HG03558 (cell line): ENCODE results near the gene LMBRD2.
"Not testable (repeated sequence)": the region's sequence is repeated elsewhere in the genome, so short reads cannot be mapped to it uniquely, and the experiment has no call there.

Experiments
- ATAC-seq: cut with Tn5 transposase; IDR thresholded peaks from one replicate; pipeline ENCODE4 v1.9.1; 2021; ENCODE audit warnings: moderate number of reproducible peaks; ENCODE audit not compliant: unreplicated experiment; ENCODE audit errors: extremely low read depth

The LMBRD2 gene

DNA sequence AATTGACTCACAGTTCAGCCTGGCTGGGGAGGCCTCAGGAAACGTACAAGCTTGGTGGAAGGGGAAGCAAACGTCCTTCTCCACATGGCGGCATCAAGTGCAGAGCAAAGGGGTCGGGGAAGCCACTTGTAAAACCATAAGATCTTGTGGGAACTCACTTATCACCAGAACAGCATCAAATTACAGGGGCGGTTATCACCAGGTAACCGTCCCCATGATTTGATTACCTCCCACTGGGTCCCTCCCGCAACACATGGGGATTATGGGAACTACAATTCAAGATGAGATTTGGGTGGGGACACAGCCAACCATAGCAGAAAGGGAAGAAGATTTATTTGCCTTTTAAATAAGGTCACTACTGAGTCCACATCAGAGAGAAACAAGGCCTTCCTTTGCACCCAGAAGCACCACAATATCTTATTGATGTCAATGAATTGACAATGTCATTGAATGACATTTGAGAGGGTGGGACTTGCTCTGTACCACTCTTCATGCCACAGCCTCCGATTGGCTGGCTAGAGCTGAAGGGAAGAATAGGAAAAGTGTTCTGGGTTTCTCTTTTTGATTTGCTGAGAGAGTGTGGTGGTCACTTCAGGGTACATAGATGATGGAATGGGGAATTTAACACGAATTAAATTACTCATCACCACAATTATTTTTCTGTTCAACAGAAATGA lies 11.3 kb upstream of the LMBRD2 start:
- no peak for ATAC-seq

DNA sequence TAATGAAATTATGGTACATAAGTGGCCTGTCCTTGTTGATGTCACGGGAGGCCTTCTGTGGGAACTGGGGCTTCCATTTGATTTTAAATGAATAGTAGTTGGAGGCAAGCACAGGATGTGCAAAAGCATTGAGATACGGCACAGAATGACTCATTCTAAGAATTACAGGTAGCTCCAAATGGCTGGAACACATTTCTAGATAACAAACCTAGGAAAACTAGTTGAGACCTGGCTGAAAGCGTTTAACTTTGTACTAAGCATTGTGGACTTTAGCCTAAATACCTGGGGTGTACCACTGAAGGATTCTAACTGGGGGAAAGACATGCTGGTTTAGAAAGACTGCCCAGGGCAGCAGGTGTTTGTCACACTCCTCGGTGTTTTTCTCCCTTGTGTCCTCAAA lies 9.7 kb upstream of the LMBRD2 start:
- no peak for ATAC-seq

DNA sequence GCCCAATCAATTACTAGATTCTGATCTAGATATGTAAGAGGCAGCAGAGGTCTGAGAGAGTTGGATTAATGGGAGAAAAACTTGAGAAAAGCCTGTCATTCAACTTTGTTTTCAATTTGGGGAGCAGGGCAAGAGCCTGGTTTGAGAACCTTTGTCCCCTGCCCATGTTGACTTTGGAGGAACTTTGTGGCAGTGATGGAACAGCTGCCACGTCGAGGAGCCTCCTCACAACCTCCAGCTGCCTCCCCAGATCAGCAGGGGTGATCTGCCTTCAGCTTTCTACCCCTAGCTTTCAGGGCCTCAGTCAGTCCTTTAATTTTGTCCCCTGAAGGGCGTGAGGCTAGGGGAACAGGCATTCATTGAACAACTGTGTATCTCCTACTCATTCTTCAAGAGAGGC lies 8.9 kb upstream of the LMBRD2 start:
- no peak for ATAC-seq

DNA sequence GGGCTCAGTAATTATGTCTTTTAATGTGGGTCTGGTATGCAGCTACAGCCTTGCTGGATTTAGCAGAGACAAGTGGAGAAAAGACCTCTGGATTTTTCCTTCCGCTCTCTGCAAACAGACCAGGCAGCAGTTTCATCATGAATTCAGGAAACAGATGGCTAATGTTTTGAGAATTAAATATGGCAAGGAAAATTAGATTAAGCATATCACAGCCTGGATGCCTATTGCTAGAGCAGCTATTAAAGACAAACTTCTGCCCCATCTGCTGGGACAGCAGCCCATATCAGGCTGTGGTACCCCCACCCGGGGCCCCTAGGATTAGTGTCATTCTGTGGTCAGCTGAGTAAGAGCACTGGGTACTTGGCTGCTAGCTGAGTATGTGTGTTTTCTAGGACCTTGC lies 6.5 kb upstream of the LMBRD2 start:
- no peak for ATAC-seq

DNA sequence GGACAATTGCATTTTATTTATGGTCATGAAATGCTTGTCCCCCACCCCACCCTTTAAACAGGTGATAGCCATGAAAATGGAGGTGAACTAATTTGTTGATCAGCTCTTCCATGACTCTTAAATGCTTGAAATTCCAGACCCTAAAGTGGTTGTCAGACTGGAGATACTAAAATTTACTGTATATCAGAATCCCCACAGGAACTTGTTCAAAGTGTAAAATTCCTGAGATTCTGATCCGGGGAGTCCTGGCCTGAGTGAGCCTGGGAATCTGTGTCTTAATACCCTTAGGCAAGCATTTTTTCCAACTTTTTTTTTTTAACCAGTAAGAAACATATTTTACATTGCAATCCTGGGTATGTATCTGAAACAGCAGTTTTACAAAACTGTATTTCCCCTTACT lies 4.9 kb upstream of the LMBRD2 start:
- ATAC-seq = no peak

DNA sequence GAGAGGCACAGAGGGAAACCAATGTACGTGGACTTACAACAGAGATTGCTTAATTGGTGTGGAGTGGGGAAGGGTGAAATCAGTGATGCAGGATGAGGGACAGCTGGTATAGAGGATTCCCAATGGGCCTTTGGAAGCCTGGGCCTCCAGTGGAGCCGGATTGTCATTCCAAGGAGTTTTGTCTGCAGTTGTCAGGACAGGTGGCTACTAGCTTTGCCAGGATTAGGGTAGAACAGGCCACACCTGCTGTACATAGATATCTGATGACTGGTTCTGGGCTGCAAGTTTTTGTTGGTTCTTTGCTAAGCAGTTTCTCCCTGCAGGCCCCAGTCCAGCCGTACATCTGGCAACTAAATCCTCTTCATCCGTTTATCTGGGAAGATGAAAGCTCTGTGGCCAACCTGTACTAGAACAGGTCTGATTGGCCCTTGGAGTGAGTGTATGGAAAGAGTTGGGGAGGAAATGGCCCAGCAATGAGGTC lies 4.5 kb upstream of the LMBRD2 start:
- no peak for ATAC-seq

DNA sequence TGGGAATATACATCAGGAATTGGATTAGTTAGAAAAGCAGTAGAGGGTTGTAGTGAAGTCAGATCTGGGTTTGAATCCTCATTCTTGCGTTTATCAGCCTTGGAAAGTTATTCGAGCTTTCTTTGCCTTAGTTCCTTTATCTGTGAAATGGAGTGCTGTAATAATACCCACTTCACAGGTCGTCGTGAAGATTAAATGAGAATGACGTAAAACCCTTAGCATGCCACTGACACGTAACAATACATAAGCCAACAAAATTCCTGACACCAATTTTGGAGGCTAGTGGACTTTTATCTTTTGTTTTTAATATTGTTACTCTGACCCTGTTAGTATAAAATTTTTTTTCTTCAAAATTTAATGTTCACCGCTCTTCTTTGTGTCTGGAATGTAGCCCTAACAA lies 3.6 kb upstream of the LMBRD2 start:
- no peak for ATAC-seq

DNA sequence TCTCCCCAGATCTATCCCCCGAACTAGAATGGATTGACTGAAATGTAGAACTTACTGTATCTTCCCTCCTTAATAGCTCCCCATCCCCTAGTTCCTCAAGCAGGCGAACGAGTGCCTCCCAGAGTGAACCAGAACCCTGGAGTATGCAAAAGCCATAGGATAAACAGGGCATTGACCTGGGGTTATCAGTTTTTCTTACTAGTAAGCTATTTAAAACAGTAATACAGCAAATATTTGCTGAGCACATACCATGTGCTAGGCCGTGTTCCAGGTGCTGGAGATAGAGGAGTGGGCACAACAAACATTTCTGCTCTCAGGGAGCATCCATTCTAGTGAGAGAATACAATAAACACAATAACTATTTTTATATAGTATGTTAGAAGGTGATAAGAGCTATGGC lies 2.0 kb upstream of the LMBRD2 start:
- ATAC-seq = no peak

DNA sequence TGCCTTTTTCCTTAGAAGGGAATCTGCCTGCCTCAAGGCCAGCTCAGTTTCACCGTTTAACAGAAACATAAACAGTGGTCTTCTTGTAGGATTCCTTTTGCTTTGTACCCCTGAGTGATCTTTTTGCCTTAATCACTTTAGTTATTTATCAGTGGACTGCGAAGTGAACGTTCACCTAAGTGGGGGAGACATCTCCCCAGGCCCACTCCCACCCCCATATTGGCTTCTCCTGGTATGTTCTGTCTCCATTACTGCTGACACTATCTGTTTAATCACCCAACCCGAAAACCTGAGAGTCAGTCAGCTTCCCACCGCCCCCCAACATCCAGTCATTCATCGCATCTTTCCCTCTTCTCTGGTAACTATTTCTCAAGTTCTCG lies 1.6 kb upstream of the LMBRD2 start:
- ATAC-seq = no peak

DNA sequence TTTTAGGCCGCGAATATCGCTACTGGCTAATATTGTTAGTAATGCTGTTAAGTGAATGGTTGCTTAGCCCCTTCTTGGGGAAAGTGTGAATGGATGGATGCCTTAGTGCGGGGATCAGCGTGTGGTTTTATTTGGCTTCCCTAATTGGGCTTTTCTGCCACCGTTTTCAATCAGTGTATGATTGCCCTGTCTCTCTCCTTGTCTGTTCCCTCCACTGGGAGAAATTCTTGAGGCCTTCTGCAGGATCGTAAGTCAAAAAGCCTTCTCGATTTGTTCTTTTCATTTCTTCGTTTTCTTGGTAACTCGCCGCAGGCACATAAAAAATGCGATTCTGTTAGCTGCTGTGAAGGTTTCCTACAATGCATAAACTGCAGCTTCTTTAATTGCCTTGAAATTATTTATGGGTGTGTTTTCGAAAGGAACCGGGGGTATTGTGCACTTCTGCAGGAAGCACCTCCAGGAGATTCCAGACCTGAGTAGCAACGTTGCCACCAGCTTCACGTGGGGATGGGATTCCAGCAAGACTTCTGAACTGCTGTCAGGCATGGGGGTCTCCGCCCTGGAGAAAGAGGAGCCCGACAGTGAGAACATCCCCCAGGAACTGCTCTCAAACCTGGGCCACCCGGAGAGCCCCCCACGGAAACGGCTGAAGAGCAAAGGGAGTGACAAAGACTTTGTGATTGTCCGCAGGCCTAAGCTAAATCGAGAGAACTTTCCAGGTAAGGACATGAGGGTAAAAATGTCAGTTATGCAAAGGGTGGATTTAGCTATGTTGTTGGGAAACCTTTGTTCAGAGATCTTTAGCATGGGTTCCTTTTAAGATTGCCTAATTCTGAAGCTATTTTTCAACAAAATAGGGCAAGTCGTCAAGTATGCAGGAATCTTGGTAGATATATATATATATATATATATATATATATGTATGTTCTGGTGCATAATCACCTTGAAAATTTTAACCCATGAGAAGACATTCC lies 924 bp upstream of the LMBRD2 start:
- ATAC-seq = no peak

DNA sequence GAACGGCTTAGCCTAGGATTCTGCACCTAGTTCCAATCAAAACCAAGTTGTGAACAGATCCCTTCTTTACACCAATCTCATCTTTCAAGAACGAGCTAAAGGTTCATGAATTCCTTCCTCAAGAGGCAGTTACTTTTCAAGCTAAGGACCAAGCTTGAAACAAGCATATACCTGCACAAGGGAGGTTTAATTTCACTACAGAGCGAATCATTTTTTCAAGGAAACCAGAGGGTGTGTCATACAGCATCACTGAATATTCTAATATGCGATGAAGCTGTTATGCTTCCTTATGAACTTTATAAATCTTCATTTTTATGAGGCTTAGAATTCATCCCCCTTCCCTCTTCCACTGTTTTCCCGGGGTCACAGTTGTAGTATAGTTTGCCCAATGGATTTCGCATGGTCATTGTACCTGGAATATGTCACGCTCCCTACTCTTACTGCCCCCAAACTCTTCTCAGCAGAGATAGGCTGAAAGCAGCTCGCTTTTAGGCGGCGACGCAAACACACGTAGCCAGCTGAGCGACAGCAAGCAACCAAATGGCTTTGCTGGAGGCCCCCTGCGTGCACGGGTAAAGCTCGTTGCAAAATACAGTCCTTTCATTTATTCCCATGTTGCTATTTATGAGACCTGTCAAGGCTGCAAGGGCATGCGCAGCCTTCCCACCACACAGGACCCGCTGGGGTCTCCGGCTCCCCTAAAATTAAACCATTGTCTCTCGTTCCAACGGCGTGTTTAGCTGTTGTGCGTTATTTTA lies 832 bp downstream of the LMBRD2 start:
- no peak for ATAC-seq

DNA sequence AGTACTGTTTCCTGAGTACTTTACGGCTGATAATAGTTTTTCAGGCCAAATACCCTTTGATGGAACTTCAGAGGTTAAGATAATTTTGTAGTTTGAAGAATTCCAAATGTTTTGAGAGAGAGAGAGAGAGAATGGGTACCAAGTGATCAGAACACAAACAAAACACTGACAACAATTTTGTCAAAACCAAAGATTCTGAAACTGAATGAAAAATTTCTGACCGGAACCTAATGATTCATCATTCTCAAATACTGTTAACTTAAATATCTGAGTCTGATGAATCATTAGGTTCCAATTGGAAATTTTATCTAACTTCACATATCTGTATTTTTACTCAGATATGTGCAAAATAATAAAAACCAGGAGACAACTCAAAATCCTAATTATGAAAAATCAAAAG lies 4.0 kb downstream of the LMBRD2 start:
- ATAC-seq = no peak

DNA sequence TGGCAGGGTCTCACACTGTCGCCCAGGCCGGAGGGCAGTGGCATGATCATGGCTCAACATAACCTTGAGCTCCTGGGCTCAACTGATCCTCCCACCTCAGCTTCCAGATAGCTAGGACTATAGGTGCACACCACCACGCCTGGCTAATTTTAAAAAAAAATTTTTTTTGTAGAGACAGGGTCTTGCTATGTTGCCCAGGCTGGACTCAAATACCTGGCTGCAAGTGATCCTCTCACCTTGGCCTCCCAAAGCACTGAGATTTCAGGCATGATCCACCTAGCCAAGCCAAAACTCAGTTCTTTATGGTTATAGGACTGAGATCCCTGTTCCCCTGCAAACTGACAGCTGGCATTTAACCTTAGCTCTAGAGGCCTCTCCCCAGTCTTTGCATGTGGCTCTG lies 5.3 kb downstream of the LMBRD2 start:
- no peak for ATAC-seq

DNA sequence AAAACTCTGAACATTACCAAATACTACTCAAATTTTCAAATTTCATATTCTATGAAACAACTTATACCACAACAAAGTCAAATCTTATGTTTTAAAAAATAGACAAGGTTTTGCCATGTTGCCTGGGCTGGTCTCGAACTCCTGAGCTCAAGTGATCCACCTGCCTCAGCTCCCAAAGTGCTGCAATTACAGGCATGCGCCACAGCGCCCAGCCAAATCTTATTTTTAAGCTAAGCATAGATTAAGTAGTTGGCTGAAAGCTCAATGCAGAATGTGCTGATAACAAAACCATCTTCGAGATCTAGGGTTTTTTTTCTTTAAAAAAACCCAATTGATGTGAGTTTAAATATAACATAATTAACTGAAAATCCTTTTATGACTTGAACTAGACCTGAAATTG lies 6.4 kb downstream of the LMBRD2 start:
- ATAC-seq = no peak

DNA sequence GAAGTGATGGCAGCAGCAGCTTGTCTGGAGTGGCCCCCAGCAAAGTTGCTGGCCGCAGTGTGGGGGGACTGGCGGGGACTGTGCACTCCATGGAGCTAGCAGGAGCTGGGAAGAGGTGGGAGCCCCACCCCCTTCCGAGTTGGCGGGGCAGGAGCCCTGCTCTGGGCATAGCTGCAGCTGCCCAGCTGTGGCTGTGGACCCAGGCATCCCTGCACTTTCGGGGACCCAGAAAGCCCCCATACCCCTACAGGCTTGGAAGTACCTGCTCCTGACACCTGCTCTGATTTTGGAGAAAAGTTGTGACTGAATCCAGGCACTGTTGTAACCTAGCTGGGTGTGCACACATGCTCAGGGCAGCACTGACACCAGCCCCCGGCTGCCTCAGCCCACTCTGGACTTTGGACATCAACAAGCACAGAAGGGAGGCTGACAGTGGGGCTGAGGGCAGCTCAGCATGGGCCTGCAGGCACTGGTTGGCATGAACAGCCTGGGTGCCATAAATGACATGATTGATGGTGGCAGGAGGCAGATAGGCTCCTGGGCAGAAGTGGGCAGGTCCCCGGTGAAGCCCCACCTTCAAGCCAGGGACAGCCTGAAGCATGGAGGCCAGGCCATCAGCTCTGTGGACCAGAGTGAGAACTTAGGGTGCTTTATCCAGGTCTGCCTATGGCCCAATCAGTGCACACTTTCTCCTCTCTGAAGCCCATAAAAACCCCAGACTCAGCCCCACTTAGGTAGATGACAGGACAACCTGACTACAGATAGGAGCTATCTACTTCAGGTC lies 12.6 kb downstream of the LMBRD2 start:
- no peak for ATAC-seq

DNA sequence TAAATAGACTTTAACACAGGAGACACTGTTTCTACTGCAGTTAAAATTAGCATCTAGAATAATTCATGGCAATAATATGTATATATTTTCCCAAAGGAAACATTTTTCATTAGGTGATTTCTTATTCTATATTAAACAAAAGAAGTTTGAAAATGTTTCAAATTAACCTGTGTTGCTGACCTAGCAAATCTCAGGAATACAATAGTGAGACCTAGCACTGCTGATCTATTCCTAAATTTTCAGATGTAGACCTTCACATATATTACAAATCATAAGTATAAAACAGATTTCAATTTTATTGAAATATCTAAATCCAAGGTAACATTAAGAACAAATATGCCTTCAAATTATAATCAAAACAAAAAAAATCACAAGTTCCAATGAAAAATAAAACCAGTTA lies 15.1 kb downstream of the LMBRD2 start:
- ATAC-seq = no peak

DNA sequence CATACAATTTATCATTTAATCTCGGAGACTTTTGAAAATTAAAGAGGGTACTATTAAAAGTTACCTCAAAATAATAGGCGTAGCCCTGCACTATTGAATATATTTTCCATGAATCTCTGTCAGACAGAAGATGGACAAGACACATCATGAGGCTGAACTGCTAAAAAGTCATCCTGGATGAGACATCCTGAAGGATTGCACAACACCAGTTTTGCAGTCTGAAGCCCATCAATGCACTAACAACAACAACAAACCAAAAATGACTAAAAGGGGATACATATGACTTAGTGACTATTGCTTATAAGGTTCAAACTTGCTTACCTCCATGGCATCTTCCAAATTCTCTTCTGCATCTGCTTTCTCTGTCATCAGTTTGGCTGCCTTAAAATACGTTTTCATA lies 15.7 kb downstream of the LMBRD2 start:
- ATAC-seq = no peak

DNA sequence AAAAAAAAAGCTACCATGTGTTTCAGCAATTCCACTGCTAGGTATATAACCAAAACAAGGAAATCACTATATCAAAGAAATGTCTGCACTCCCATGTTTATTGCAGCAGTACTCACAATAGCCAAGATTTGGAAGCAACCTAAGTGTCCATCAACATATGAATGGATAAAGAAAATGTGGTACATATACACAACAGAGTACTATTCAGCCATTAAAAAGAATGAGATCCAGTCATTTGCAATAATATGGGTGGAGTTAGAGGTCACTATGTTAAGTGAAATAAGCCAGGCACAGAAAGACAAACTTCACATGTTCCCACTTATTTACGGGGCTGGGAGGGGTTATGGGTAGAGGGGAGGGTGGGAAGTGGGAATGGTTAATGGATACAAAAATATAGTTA lies 18.7 kb downstream of the LMBRD2 start:
- ATAC-seq = not testable (repeated sequence)

DNA sequence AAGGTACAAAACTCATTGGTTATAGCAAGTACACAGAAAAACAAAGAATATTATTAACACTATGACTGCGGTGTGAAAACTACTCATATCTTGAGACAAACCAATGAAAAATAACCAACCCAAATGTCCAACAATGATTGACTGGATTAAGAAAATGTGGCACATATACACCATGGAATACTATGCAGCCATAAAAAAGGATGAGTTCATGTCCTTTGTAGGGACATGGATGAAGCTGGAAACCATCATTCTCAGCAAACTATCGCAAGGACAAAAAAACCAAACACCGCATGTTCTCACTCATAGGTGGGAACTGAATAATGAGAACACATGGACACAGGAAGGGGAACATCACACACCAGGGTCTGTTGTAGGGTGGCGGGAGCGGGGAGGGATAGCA lies 22.0 kb downstream of the LMBRD2 start:
- ATAC-seq = not testable (repeated sequence)

DNA sequence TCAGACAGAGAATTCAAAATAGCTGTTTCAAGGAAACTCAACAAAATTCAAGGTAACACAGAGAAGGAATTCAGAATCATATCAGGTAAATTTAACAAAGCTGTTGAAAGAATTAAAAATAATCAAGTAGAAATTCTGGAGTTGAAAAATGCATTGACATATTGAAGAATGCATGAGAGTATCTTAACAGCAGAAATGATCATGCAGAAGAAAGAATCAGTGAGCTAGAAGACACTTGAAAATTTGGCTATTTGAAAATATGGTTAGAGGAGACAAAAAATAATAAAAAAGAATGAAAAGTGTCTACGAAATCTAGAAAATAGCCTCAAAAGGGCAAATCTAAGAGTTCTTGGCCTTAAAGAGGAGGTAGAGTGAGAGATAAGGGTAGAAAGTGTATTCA lies 22.9 kb downstream of the LMBRD2 start:
- no peak for ATAC-seq
